ENCODE data around the gene GPR171. TPM values are rescaled to one million over a fixed set of nuclear protein-coding genes. Genes with fewer than 3 reads are reported as not detected.

The GPR171 gene
- total and polyA plus RNA-seq, 2 experiments from 2014 or later = 0.51 TPM; not detected in 1

DNA sequence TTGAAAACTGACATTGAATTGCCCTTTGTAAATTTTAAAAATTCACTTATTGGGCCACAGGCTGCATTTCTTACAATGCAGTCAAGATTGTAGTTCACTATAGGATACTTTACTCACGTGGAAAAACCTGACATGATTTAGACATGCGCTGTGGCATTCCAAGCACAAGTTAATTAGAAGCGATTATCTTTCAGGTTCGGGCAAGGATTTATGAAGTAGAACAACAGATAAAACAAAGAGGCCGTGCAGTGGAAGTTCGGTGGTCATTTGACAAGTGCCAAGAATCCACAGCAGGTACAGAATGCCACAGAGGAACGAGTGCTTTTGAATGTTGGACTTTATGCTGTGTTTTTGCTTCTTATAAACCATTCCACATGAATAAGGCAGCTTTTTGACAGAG is 37.8 kb downstream of the GPR171 start:
- DNase-seq (ENCODE audit: low spot score) = no peak
- no peak overlapping the region for H3K4me2 ChIP-seq
- no peaks in the 10 kb centered on the region for H3K4me1 ChIP-seq (ENCODE audit: insufficient read depth)
- 84% methylated on average over 7 of the region's 7 CpGs for WGBS (ENCODE audit: low lambda C conversion rate, missing lambda C conversion rate)
- no peaks in the 10 kb centered on the region for H3K27me3 ChIP-seq
- no peak overlapping the region for H2AFZ ChIP-seq
- no peaks in the 10 kb centered on the region for H3K9me3 ChIP-seq (ENCODE audit: low read depth)
- no peaks in the 10 kb centered on the region for H4K20me1 ChIP-seq (ENCODE audit: insufficient read depth, poor library complexity, severe bottlenecking)
- H3K27ac ChIP-seq = no peak overlapping the region
- H3K36me3 ChIP-seq (replicated peaks; ENCODE audit: insufficient read depth, low read depth) = no peaks in the 10 kb centered on the region
- no peaks in the 10 kb centered on the region for H3K79me2 ChIP-seq
- TF ChIP-seq, protein P1, sequence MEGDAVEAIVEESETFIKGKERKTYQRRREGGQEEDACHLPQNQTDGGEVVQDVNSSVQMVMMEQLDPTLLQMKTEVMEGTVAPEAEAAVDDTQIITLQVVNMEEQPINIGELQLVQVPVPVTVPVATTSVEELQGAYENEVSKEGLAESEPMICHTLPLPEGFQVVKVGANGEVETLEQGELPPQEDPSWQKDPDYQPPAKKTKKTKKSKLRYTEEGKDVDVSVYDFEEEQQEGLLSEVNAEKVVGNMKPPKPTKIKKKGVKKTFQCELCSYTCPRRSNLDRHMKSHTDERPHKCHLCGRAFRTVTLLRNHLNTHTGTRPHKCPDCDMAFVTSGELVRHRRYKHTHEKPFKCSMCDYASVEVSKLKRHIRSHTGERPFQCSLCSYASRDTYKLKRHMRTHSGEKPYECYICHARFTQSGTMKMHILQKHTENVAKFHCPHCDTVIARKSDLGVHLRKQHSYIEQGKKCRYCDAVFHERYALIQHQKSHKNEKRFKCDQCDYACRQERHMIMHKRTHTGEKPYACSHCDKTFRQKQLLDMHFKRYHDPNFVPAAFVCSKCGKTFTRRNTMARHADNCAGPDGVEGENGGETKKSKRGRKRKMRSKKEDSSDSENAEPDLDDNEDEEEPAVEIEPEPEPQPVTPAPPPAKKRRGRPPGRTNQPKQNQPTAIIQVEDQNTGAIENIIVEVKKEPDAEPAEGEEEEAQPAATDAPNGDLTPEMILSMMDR (IDR thresholded peaks at IDR 0.05; ENCODE audit: poor library complexity) = no peak
- TF ChIP-seq EZH2 (IDR thresholded peaks at IDR 0.05; ENCODE audit: borderline replicate concordance) (no peak), EZH2phosphoT487 (IDR thresholded peaks at IDR 0.05; ENCODE audit: low read depth, severe bottlenecking, unreplicated experiment) (no peak)
- no peak overlapping the region for H3K4me3 ChIP-seq
- H3K9me2 ChIP-seq (replicated peaks; ENCODE audit: insufficient read depth) = no peaks in the 10 kb centered on the region

DNA sequence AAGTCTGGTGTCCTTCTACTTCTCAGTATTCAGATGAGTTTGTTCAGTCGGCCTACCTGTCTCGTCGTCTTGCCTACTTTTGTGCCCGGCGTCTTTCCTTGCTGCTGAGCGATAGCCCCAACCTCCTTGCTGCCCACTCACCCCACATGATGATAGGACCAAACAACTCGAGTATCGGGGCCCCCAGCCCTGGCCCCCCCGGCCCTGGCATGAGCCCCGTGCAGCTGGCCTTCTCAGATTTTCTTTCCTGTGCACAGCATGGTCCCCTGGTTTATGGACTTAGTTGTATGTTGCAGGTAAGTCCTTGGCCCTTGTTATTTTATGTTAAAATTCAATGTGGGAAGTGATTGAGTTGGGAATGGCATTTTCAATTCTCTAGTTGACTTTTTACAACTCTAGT is 43.2 kb downstream of the GPR171 start:
- TF ChIP-seq, protein P1 (IDR thresholded peaks at IDR 0.05; ENCODE audit: poor library complexity) = no peak
- TF ChIP-seq EZH2phosphoT487 (IDR thresholded peaks at IDR 0.05; ENCODE audit: low read depth, severe bottlenecking, unreplicated experiment) (no peak), EZH2 (IDR thresholded peaks at IDR 0.05; ENCODE audit: borderline replicate concordance) (no peak)
- 98% methylated on average over 10 of the region's 10 CpGs for WGBS (ENCODE audit: low lambda C conversion rate, missing lambda C conversion rate)

DNA sequence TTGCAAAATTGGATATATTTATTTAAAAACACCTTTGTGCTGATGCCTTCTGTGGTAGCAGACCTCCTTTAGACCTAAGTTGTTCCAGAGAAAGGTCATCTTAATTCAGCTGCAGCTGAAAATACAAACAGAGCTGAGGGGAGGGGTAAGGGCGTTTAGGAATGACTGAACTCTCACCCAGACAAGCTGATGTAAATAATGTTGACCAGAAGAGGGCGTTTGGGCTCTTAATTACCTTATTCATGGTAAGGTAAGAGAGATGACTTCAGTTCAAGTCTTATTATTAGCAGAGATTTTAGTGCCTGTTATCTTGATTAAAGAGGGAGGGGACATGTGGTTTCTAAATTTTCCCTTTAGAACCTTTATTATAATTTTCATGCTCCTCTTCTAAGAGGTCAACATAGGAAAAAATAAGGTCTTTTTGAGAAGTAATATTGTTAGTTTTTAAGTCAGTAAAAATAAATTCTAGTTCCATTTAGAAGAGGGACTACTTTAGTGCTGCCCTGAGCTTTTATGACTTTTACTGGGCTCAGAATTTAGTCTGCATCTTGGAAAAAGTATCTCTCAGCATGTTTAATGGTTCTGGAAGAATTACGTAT is 46.3 kb downstream of the GPR171 start:
- Histone ChIP-seq H3K27ac (no peak overlapping the region), H3K9me3 (ENCODE audit: low read depth) (no peaks in the 10 kb centered on the region), H2AFZ (no peak overlapping the region), H3K4me1 (ENCODE audit: insufficient read depth) (no peaks in the 10 kb centered on the region), H4K20me1 (ENCODE audit: insufficient read depth, poor library complexity, severe bottlenecking) (no peaks in the 10 kb centered on the region), H3K79me2 (no peaks in the 10 kb centered on the region), H3K27me3 (no peaks in the 10 kb centered on the region), H3K4me2 (no peak overlapping the region), H3K9me2 (replicated peaks; ENCODE audit: insufficient read depth) (no peaks in the 10 kb centered on the region), H3K36me3 (replicated peaks; ENCODE audit: insufficient read depth, low read depth) (no peaks in the 10 kb centered on the region), H3K4me3 (no peak overlapping the region)
- TF ChIP-seq, protein P1 (IDR thresholded peaks at IDR 0.05; ENCODE audit: poor library complexity) = peak; percentile 55
- TF ChIP-seq EZH2phosphoT487 (IDR thresholded peaks at IDR 0.05; ENCODE audit: low read depth, severe bottlenecking, unreplicated experiment) = no peak
- 37% methylated on average over 3 of the region's 3 CpGs for WGBS (ENCODE audit: low lambda C conversion rate, missing lambda C conversion rate)
- peak; percentile 77 for DNase-seq (ENCODE audit: low spot score)

More for the DNA sequence above, 43.2 kb downstream of the GPR171 start:
- H3K36me3 ChIP-seq (replicated peaks; ENCODE audit: insufficient read depth, low read depth) = no peaks in the 10 kb centered on the region
- H3K4me2 ChIP-seq = no peak overlapping the region
- H3K27ac ChIP-seq = no peak overlapping the region
- DNase-seq (ENCODE audit: low spot score) = no peak
- H4K20me1 ChIP-seq (ENCODE audit: insufficient read depth, poor library complexity, severe bottlenecking) = no peaks in the 10 kb centered on the region
- H3K79me2 ChIP-seq = no peaks in the 10 kb centered on the region
- no peaks in the 10 kb centered on the region for H3K9me3 ChIP-seq (ENCODE audit: low read depth)
- no peaks in the 10 kb centered on the region for H3K4me1 ChIP-seq (ENCODE audit: insufficient read depth)
- H3K27me3 ChIP-seq = no peaks in the 10 kb centered on the region
- H3K4me3 ChIP-seq = no peak overlapping the region
- no peak overlapping the region for H2AFZ ChIP-seq
- H3K9me2 ChIP-seq (replicated peaks; ENCODE audit: insufficient read depth) = no peaks in the 10 kb centered on the region
